HG03175 (cell line): Measurements from ENCODE around the gene APLP2.
A peak's percentile ranks its signal among the peaks of the same experiment; 100 is the strongest.
"Not testable (repeated sequence)": the region's sequence is repeated elsewhere in the genome, so short reads cannot be mapped to it uniquely, and the experiment has no call there.

Experiments
- ATAC-seq: cut with Tn5 transposase; IDR thresholded peaks from one replicate; pipeline ENCODE4 v1.9.1; 2021; ENCODE audit warnings: mild to moderate bottlenecking, moderate library complexity; ENCODE audit not compliant: unreplicated experiment

Gene APLP2

DNA sequence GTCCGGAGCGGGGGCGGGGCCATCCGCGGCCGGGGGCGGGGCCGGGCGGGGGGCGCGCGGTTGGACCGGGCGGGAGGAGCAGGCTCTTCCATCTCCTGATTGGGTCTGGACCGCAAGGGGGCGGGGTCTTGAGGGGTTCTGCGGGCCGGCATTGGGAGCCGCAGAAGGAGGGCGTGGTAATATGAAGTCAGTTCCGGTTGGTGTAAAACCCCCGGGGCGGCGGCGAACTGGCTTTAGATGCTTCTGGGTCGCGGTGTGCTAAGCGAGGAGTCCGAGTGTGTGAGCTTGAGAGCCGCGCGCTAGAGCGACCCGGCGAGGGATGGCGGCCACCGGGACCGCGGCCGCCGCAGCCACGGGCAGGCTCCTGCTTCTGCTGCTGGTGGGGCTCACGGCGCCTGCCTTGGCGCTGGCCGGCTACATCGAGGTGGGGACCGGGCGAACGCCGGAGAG, at the start of gene APLP2:
Gene APLP2, plus strand, starts transcription at position 236 of the 450 bp plus-strand sequence. Its CDS starts 84 bp downstream, at position 320.
- ATAC-seq = peak; percentile 97

DNA sequence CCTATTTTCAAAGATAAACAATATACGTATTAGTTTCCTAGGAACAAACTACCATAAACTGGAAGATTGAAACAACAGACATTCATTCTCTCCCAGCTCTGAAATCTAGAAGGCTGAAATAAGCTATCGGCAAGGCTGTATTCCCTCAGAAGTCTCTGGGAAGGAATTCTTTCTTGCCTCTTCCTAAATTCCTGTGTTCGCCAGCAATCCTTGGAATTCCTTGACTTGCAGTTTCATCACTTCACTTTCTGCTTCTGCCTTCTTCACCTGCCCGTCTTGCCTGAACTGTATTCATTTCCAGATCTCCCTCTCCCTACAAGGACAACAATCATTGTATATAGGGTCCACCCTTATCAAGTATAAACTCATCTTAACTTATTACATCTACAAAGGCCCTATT, 49.4 kb upstream of the APLP2 start:
- no peak for ATAC-seq

GRCh38 chr11:130021606-130022005, 48.1 kb upstream of the APLP2 start:
- not testable (repeated sequence) for ATAC-seq

- peak; percentile 42 for ATAC-seq
Measured at GRCh38 chr11:130022799-130023198, 46.9 kb upstream of the APLP2 start.

- peak; percentile 97 for ATAC-seq
Measured at GRCh38 chr11:130023204-130023603, 46.5 kb upstream of the APLP2 start.

GRCh38 chr11:130024361-130024760, 45.3 kb upstream of the APLP2 start:
- ATAC-seq = no peak

DNA sequence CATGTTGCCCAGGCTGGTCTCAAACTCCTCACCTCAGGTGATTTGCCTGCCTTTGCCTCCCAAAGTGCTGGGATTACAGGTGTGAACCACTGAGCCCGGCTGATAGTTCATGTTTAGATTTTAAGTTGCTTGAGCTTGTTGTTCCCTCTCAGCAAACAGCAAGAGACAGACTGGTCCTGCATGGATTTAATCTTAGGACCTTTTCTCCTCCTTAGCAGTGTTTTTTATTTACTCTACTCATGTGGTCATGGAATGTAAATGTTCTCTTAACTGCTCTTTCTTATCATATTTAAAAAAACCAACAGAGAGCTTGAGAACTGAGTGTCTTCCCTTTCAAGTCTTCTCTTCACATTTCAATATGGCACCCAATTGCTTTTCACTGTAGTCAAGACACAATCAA, 44.3 kb upstream of the APLP2 start:
- ATAC-seq = no peak

- ATAC-seq = peak; percentile 66
Measured at GRCh38 chr11:130029137-130029536, 40.6 kb upstream of the APLP2 start.

DNA sequence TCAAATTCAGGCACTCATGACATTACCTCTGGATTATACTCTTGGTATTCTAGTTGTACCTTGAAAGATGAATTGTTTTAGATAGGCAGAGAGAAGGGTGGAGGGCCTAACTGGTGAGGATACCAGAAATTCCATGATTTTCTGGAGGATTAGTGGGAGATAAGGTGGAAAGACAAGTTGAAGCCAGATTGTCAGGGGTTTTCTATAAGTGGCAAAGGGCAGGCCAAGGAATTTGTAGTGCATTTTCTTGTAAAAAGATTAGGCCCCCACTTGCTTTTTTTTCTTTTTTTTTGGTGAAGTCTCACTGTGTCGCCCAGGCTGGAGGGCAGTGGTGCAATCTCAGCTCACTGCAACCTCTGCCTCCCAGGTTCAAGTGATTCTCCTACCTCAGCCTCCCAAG, 38.6 kb upstream of the APLP2 start:
- no peak for ATAC-seq

DNA sequence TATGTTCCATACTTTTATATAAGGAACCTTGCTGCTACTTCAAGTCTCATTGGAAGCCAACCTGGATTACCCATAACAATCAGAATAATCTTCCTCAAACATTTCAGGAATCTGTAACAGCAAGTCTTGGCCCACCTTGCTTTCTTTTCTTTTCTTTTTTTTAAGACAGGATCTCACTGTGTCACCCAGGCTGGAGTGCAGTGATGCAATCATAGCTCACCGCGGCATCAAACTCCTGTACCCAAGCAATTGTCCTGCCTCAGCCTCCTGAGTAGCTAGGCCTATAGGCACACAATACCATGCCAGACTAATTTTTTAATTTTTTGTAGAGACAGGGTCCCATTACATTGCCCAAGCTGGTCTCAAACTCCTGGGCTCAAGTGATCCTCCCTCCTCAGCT, 37.7 kb upstream of the APLP2 start:
- no peak for ATAC-seq

GRCh38 chr11:130032931-130033330, 36.8 kb upstream of the APLP2 start:
- ATAC-seq = no peak

DNA sequence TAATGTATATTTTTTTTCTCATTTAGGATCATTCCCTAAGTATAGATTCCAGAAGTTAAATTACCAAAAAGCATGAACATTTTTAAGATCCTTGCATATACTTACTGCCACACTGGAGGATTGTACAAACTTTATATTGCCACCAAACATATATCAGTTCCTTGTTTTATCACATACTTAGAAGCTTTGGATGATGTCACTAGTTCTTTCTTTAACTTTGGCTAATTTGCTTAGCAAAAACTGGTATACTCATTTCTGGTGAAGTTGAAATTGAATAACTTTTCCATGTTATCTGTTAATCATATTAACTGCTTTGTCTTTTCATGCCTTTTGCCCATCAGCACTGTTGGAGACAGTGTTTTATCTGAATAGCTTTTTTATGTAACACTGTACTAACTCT, 35.5 kb upstream of the APLP2 start:
- no peak for ATAC-seq

DNA sequence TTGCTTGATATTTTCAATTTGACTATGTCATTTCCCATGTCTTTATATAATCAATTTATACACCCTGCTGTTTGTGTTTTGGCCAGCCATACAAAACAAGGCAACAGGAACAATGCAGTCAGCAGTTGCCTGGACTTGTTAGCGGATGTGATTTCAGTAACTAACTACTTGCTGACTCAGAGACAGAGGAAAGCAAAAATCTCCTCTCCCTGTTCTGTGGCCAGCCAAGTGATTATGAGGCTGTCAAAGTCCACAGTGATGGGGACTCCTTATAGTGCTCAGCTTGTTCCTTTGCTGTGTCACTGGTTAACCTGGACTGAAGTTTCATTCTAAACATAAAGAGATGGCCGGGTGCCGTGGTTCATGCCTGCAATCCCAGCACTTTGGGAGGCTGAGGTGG, 32.6 kb upstream of the APLP2 start:
- ATAC-seq = no peak

GRCh38 chr11:130037881-130038585, 31.7 kb upstream of the APLP2 start:
- peak; percentile 69 for ATAC-seq

DNA sequence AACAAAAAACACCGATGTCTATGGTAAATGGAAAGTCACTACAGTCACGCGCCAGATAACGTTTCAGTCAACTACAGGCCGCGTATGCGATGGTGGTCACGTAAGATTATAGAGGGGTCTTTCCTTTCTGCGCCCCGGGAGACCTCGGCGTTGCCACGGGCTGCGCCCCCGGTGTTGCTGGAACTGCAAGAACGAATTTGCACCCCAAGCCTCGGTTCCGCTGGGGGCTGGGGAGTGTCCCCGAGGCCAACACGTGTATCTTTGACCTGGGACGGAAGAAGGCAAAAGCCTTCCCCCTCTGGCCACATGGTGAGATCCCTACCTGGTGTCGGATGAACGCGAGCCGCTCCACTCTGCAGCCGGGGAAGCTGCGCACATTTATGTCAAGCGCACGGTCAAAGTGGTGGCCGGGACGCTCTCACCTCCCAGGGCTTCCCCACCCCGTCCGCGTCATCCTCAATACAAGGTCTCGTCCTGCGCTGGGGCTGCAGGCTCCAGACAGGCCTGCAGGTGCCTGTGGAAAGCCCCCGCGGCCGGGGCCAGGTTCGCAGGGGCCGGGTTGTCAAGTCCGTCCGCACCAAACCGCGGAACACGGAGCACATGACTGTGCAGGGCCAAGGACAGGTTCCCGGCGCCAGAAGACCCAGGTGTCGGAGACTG, 29.3 kb upstream of the APLP2 start:
- no peak for ATAC-seq

- no peak for ATAC-seq
Measured at GRCh38 chr11:130042093-130042591, 27.6 kb upstream of the APLP2 start.

GRCh38 chr11:130043575-130043974, 26.1 kb upstream of the APLP2 start:
- ATAC-seq = no peak

- ATAC-seq = no peak
Measured at GRCh38 chr11:130047141-130047540, 22.6 kb upstream of the APLP2 start.

- no peak for ATAC-seq
Measured at GRCh38 chr11:130049328-130049771, 20.3 kb upstream of the APLP2 start.

- no peak for ATAC-seq
Measured at GRCh38 chr11:130050257-130050656, 19.4 kb upstream of the APLP2 start.

DNA sequence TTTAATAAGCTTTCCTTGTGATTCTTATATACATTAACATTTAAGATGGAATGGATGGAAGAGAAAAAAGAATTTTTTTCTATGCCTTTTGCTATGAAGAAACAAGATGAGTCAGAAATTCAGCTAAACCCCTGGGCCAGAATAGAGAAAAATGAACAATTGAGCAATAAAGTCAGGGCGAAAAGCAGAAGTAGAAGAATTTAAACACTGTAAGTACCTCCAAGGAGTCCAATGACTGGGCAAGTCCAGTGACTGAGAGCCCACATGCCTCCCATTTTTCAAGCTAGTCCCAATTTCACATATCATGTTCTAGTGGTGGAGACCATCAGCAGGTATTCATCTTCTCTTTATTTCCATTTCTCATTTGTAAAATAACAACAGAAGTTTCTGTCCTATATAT, 18.6 kb upstream of the APLP2 start:
- no peak for ATAC-seq

DNA sequence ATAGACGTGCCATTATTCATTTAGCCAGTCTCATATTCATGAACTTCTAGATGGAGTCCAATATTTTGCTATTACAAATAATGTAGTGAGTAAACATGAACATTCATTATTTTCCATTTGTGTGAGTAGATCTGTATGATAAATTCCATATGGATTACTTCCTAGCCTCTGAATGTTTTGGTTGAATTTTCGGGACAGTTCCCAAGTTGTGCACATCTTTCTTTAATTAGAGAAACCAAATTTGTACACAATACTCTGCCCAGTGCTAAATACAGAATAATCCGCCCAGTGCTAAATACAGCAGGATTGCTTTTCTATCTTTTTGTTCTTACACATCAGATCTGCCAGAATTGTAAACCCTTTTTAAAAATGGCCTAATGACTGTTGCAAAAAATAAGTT, 17.1 kb upstream of the APLP2 start:
- no peak for ATAC-seq
